Measurements from ENCODE around the gene ST6GALNAC1. TPM values are rescaled to one million over a fixed set of nuclear protein-coding genes. Genes with fewer than 3 reads are reported as not detected.

ST6GALNAC1 gene
- total and polyA plus RNA-seq, 2 of the 13 experiments (the other 11 are each of a cell fraction or from before 2014, with no cell fraction given), result not detected

GRCh38 chr17:76612977-76613851 lies 30.3 kb downstream of the ST6GALNAC1 start (continued):
- TF ChIP-seq MXD4 (CRISPR knock-in tag; IDR thresholded peaks at IDR 0.05) (no peak), ZNF674 (CRISPR knock-in tag; IDR thresholded peaks at IDR 0.05; ENCODE audit: low read depth) (no peak), ZNF530 (CRISPR knock-in tag; IDR thresholded peaks at IDR 0.05; ENCODE audit: low read depth) (no peak), MAFG (CRISPR knock-in tag; IDR thresholded peaks at IDR 0.05) (no peak), ZNF567 (CRISPR knock-in tag; IDR thresholded peaks at IDR 0.05; ENCODE audit: borderline replicate concordance) (no peak), ZNF276 (CRISPR knock-in tag; IDR thresholded peaks at IDR 0.05; ENCODE audit: low read depth) (no peak), CBX5 (CRISPR knock-in tag; IDR thresholded peaks at IDR 0.05; ENCODE audit: borderline replicate concordance) (0 out of 2 replicates have a peak, but pooled peaks have one; percentile 12), NFIC (IDR thresholded peaks at IDR 0.05; ENCODE audit: low read length) (no peak), NFYB (CRISPR knock-in tag; IDR thresholded peaks at IDR 0.05) (peak; percentile 91), ZNF282 (IDR thresholded peaks at IDR 0.05; ENCODE audit: partially characterized antibody) (no peak), PATZ1 (CRISPR knock-in tag; IDR thresholded peaks at IDR 0.05) (no peak), ZNF772 (CRISPR knock-in tag; IDR thresholded peaks at IDR 0.05) (no peak; the same call in 1 of the 2 replicates), ZNF879 (CRISPR knock-in tag; IDR thresholded peaks at IDR 0.05) (no peak), HCFC1 (IDR thresholded peaks at IDR 0.05; ENCODE audit: low read depth, low read length) (no peak), ZNF572 (CRISPR knock-in tag; IDR thresholded peaks at IDR 0.05) (peak; percentile 23; the same call in 1 of the 2 replicates), CREM (IDR thresholded peaks at IDR 0.05) (no peak), CREM (CRISPR knock-in tag; IDR thresholded peaks at IDR 0.05) (no peak)
- TF ChIP-seq, protein P1, sequence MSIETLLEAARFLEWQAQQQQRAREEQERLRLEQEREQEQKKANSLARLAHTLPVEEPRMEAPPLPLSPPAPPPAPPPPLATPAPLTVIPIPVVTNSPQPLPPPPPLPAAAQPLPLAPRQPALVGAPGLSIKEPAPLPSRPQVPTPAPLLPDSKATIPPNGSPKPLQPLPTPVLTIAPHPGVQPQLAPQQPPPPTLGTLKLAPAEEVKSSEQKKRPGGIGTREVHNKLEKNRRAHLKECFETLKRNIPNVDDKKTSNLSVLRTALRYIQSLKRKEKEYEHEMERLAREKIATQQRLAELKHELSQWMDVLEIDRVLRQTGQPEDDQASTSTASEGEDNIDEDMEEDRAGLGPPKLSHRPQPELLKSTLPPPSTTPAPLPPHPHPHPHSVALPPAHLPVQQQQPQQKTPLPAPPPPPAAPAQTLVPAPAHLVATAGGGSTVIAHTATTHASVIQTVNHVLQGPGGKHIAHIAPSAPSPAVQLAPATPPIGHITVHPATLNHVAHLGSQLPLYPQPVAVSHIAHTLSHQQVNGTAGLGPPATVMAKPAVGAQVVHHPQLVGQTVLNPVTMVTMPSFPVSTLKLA (IDR thresholded peaks at IDR 0.05), result no peak
- TF ChIP-seq, protein P2, sequence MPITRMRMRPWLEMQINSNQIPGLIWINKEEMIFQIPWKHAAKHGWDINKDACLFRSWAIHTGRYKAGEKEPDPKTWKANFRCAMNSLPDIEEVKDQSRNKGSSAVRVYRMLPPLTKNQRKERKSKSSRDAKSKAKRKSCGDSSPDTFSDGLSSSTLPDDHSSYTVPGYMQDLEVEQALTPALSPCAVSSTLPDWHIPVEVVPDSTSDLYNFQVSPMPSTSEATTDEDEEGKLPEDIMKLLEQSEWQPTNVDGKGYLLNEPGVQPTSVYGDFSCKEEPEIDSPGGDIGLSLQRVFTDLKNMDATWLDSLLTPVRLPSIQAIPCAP (CRISPR knock-in tag; IDR thresholded peaks at IDR 0.05; ENCODE audit: low read depth), result no peak
- TF ChIP-seq, protein P3, sequence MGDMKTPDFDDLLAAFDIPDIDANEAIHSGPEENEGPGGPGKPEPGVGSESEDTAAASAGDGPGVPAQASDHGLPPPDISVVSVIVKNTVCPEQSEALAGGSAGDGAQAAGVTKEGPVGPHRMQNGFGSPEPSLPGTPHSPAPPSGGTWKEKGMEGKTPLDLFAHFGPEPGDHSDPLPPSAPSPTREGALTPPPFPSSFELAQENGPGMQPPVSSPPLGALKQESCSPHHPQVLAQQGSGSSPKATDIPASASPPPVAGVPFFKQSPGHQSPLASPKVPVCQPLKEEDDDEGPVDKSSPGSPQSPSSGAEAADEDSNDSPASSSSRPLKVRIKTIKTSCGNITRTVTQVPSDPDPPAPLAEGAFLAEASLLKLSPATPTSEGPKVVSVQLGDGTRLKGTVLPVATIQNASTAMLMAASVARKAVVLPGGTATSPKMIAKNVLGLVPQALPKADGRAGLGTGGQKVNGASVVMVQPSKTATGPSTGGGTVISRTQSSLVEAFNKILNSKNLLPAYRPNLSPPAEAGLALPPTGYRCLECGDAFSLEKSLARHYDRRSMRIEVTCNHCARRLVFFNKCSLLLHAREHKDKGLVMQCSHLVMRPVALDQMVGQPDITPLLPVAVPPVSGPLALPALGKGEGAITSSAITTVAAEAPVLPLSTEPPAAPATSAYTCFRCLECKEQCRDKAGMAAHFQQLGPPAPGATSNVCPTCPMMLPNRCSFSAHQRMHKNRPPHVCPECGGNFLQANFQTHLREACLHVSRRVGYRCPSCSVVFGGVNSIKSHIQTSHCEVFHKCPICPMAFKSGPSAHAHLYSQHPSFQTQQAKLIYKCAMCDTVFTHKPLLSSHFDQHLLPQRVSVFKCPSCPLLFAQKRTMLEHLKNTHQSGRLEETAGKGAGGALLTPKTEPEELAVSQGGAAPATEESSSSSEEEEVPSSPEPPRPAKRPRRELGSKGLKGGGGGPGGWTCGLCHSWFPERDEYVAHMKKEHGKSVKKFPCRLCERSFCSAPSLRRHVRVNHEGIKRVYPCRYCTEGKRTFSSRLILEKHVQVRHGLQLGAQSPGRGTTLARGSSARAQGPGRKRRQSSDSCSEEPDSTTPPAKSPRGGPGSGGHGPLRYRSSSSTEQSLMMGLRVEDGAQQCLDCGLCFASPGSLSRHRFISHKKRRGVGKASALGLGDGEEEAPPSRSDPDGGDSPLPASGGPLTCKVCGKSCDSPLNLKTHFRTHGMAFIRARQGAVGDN (CRISPR knock-in tag; IDR thresholded peaks at IDR 0.05), result peak; percentile 86

Measured in HepG2 (cell line).